ENCODE measurements around the gene PRDM12.

PRDM12 gene

DNA sequence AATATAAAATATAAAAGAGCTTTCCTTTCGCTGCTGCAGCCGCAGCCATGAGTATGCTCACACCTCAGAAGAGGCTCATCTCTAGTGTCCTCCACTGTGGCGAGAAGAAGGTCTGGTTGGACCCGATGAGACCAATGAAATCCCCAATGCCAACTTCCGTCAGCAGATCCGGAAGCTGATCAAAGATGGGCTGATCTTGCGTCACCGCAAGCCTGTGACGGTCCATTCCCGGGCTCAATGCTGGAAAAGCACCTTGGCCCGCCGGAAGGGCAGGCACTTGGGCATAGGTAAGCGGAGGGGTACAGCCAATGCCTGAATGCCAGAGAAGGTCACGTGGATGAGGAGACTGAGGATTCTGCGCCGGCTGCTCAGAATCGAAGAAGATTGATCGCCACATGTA, 12.6 kb upstream of the PRDM12 start:
- DNase-seq, result no peak
- in situ Hi-C loops (cut with HindIII; ENCODE audit: low pct_ligation_motif_present, low sequenced_read_pairs), result no loop called here
- TF ChIP-seq, protein P1, sequence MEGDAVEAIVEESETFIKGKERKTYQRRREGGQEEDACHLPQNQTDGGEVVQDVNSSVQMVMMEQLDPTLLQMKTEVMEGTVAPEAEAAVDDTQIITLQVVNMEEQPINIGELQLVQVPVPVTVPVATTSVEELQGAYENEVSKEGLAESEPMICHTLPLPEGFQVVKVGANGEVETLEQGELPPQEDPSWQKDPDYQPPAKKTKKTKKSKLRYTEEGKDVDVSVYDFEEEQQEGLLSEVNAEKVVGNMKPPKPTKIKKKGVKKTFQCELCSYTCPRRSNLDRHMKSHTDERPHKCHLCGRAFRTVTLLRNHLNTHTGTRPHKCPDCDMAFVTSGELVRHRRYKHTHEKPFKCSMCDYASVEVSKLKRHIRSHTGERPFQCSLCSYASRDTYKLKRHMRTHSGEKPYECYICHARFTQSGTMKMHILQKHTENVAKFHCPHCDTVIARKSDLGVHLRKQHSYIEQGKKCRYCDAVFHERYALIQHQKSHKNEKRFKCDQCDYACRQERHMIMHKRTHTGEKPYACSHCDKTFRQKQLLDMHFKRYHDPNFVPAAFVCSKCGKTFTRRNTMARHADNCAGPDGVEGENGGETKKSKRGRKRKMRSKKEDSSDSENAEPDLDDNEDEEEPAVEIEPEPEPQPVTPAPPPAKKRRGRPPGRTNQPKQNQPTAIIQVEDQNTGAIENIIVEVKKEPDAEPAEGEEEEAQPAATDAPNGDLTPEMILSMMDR (IDR thresholded peaks at IDR 0.05; ENCODE audit: low read depth, low read length, missing control alignments), result no peak
- Histone ChIP-seq H3K4me3 (ENCODE audit: low read depth, low read length) (no peak overlapping the region), H3K36me3 (replicated peaks) (no peaks in the 10 kb centered on the region), H3K27ac (no peak overlapping the region), H3K27me3 (replicated peaks) (peaks cover 4% of the 10 kb centered on the region)

DNA sequence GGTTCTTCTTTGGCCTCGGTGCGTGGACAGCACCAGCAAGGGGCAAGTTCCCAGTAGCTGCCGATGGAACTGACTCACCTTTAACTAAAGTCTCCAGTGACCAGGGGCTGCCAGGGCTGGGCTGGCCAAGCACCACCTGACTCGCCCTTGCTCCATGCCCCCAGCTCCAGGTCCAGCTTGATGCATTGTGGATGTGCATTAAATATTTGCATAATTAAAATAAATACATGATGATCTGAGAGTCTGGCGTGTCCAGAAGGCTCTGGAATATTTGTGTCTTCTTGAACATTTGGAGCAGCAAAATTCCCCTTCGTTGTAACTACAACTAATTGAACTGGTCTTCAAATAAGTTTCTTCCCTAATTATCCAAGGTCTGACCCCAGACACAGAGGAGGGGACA, 9.5 kb upstream of the PRDM12 start:
- H3K27ac ChIP-seq, result no peak overlapping the region
- H3K27me3 ChIP-seq (replicated peaks), result peaks cover 34% of the 10 kb centered on the region
- in situ Hi-C loops (cut with HindIII; ENCODE audit: low pct_ligation_motif_present, low sequenced_read_pairs), result no loop called here
- H3K36me3 ChIP-seq (replicated peaks), result no peaks in the 10 kb centered on the region
- no peak for DNase-seq
- TF ChIP-seq, protein P1 (IDR thresholded peaks at IDR 0.05; ENCODE audit: low read depth, low read length, missing control alignments), result no peak
- no peak overlapping the region for H3K4me3 ChIP-seq (ENCODE audit: low read depth, low read length)

DNA sequence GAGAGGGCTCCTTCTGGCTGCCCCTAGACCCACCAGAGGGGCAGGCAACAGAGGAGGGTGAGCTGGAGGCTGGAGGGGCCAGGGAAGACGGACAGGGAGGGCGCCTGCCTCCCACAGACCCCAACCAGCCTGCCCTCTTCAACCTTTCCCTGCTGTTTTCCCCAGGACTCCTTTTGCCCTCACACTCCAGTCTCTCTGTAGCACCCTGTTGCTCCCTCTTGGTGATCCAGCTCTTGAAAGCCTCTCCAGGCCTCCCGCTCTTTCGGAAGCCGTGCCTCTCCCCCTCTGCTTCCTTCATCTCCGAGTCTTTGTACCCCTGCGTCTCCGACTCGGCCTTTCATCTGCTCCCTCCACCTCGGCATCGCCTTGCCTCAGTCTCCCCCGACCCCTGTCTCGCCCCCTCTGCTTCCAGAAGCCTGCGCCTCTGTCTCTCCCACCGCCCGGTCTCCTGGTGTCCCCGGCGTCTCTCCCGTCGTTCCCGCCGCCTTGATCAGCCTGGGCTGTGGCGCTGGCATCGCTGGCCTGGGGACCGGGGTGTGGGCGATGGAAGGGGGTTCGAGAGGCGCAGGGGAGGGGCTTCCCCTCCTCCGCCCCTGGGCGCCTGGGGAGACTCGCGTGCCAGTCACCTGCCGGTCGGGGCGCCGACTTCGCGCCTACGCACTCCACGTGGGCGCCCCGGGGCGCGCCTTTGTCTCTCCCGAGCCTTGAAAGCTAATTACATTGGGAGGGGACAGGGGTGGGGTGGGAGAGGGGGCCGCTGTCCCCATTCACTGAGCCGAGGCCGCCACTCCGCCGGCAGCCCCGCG, 5.3 kb upstream of the PRDM12 start:
- in situ Hi-C loops (cut with HindIII; ENCODE audit: low pct_ligation_motif_present, low sequenced_read_pairs), result no loop called here
- TF ChIP-seq, protein P1 (IDR thresholded peaks at IDR 0.05; ENCODE audit: low read depth, low read length, missing control alignments), result no peak
- Histone ChIP-seq H3K27ac (no peak overlapping the region), H3K27me3 (replicated peaks) (peaks cover 74% of the 10 kb centered on the region), H3K4me3 (ENCODE audit: low read depth, low read length) (no peak overlapping the region), H3K36me3 (replicated peaks) (no peaks in the 10 kb centered on the region)
- no peak for DNase-seq

DNA sequence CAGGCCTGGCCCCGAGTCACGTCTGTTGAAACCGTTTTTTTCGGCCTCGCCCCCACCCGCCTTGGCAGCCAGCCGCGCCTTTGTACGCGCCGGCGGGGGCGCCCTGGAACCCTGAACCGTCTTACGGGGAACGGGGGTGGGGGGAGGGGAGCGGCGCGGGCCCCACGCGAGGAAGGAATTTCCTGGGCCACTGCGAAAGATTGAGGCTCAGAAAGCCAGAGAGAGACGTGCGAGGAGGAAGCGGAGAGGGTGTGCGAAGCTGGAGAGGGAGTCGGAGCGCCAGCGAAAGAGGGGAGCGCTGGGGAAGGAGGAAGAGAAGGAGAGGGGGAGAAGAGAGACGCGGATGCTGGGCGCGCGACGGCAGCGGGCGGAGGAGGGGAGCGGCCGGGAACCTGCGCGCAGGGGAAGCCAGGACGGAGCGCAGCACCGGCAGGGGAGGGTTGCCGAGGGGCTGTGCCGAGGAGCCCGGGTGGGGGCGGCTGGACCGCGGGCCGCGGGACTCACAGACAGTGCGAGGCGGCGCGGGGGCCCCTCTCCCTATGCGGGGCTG, 4.6 kb upstream of the PRDM12 start:
- Histone ChIP-seq H3K36me3 (replicated peaks) (no peaks in the 10 kb centered on the region), H3K4me3 (ENCODE audit: low read depth, low read length) (no peak overlapping the region), H3K27ac (no peak overlapping the region), H3K27me3 (replicated peaks) (peaks cover 81% of the 10 kb centered on the region)
- in situ Hi-C loops (cut with HindIII; ENCODE audit: low pct_ligation_motif_present, low sequenced_read_pairs), result no loop called here
- no peak for DNase-seq
- TF ChIP-seq, protein P1 (IDR thresholded peaks at IDR 0.05; ENCODE audit: low read depth, low read length, missing control alignments), result no peak

DNA sequence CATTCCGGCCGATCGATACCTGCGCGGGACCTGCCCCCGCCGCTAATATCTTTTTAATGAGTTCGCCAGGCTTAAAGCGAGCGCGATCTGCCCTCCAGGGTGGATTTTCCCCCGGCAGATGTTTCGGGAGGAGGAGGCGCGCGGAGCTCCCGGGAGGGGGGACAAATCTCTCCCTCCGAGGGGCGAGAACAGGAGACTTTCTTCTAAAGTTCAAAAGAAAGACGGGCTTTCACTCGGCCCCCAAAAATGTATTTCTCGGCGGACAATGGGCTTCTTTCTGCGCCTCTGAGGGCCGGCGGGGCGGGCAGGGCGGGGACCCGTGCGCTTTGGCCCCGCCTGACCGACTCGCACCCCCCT, 4.1 kb upstream of the PRDM12 start:
- TF ChIP-seq, protein P1 (IDR thresholded peaks at IDR 0.05; ENCODE audit: low read depth, low read length, missing control alignments), result no peak
- Histone ChIP-seq H3K27me3 (replicated peaks) (peaks cover 83% of the 10 kb centered on the region), H3K27ac (no peak overlapping the region), H3K36me3 (replicated peaks) (no peaks in the 10 kb centered on the region), H3K4me3 (ENCODE audit: low read depth, low read length) (no peak overlapping the region)
- no peak for DNase-seq
- in situ Hi-C loops (cut with HindIII; ENCODE audit: low pct_ligation_motif_present, low sequenced_read_pairs), result no loop called here
